Tracheal epithelial cell (primary cell): ENCODE data around the gene PLXNB1. TPM values are rescaled to one million over a fixed set of nuclear protein-coding genes. Genes with fewer than 3 reads are reported as not detected.

Experiments
- total RNA-seq: library from RNA; depleted of rRNA; stranded (reverse); fragments of >200 nt; gene quantifications from 2 replicates; pipeline ENCODE4 v1.2.1, GENCODE V29; 2014

PLXNB1 gene, protein sequence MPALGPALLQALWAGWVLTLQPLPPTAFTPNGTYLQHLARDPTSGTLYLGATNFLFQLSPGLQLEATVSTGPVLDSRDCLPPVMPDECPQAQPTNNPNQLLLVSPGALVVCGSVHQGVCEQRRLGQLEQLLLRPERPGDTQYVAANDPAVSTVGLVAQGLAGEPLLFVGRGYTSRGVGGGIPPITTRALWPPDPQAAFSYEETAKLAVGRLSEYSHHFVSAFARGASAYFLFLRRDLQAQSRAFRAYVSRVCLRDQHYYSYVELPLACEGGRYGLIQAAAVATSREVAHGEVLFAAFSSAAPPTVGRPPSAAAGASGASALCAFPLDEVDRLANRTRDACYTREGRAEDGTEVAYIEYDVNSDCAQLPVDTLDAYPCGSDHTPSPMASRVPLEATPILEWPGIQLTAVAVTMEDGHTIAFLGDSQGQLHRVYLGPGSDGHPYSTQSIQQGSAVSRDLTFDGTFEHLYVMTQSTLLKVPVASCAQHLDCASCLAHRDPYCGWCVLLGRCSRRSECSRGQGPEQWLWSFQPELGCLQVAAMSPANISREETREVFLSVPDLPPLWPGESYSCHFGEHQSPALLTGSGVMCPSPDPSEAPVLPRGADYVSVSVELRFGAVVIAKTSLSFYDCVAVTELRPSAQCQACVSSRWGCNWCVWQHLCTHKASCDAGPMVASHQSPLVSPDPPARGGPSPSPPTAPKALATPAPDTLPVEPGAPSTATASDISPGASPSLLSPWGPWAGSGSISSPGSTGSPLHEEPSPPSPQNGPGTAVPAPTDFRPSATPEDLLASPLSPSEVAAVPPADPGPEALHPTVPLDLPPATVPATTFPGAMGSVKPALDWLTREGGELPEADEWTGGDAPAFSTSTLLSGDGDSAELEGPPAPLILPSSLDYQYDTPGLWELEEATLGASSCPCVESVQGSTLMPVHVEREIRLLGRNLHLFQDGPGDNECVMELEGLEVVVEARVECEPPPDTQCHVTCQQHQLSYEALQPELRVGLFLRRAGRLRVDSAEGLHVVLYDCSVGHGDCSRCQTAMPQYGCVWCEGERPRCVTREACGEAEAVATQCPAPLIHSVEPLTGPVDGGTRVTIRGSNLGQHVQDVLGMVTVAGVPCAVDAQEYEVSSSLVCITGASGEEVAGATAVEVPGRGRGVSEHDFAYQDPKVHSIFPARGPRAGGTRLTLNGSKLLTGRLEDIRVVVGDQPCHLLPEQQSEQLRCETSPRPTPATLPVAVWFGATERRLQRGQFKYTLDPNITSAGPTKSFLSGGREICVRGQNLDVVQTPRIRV (N-terminal part only)
- 74.7 and 103 TPM in 2 replicates for total RNA-seq

GRCh38 chr3:48429960-48430707 is at the start of gene PLXNB1:
Gene PLXNB1 (minus strand): TSS chr3:48430086. CDS start chr3:48424611, 5,475 bp downstream.

DNA sequence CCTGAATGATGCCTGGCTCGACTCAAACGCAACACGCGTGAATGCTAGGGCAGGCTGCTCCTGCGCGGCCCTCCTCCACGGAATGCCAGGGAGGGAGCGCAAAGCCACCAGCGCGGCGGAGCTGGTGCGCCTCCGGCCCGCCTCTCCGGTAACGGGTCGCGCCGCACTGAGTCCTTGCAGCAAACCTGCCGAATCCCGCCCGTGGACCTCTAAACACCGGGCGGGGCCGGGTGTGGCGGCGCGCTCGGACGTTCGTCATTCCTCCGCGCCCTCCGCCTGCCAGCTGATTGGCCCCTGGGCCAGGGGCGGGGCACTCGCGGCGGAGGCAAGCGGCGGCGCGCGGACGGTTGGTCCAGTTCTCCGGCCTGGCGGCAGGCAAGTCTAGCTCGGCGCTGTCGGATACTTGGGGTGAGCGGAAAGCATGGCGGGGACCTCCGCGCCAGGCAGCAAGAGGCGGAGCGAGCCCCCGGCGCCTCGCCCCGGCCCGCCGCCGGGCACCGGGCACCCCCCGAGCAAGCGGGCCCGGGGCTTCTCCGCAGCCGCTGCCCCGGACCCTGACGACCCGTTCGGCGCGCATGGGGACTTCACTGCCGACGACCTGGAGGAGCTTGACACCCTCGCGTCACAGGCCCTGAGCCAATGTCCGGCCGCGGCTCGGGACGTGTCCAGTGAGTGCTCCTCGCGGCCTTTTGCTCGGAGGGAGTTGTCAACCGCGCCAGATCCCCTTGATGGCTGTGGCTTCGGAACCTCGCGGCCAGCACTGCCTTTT is 16.7 kb upstream of the PLXNB1 start, which contains the start of gene ATRIP:
Gene ATRIP (plus strand): TSS at position 313 of the 769 bp plus-strand sequence. CDS start 109 bp downstream, at position 422.

GRCh38 chr3:48439820-48440589 is 10.1 kb upstream of the PLXNB1 start, which contains the start of the genes CCDC51 and TMA7:
Gene CCDC51 (minus strand): TSS chr3:48440119. CDS start chr3:48435128, 4,991 bp downstream.
Gene TMA7 (plus strand): TSS chr3:48440257. CDS start chr3:48440297, 40 bp downstream.

DNA sequence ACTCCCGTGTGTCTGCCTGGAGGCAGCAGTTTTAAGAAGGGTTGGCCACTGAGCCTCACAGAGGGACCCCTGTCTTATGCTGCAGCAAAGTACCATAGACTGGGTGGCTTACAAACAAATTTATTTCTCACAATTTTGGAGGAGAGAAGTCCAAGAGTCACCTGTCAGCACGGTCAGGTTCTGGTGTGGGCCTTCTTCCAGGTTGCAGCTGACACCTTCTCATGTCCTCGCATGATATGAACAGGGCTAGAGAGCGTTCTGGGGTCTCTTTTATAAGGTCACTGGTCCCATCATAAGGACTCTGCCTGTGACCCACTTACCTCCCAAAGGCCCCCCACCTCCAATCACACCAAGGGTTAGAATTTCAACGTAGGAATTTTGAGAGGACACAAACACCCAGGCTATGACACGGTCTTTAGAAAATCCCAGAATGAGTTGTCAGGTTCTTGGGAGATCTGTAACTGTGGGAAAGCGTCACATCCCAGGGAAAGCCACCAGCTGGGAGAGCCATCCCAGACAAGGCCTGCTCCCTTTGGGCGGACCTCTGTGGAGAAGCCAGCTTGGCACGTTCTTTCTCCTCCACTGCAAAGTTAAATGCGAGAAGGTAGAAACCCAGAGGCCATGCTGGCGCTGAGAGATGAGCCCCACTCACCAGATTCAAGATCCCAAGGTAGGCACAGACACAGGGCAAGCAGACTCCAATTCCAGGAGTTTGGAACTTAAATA is 58.1 kb downstream of the PLXNB1 start, which contains the start of gene FBXW12:
Gene FBXW12 (plus strand): TSS at position 569 of the 726 bp plus-strand sequence. CDS start 549 bp downstream, outside the sequence.

Other genes with a start within 250 kb of the PLXNB1 start
- 3.8 and 4.3 TPM in 2 replicates for gene CDC25A, start 241.7 kb downstream of the PLXNB1 start, total RNA-seq
- gene CAMP, start 206.6 kb downstream of the PLXNB1 start, total RNA-seq = 27.3 TPM in 1 of 2 replicates, not detected in the other
- gene ZNF589, start 189.0 kb downstream of the PLXNB1 start, total RNA-seq = 1.7 and 3.0 TPM in 2 replicates
- gene NME6, start 128.7 kb downstream of the PLXNB1 start, total RNA-seq = 35.4 and 49.4 TPM in 2 replicates
- gene SPINK8, start 96.4 kb downstream of the PLXNB1 start, total RNA-seq = not detected in 2 replicates
- gene FBXW12, start 57.9 kb downstream of the PLXNB1 start, total RNA-seq = not detected in 2 replicates
- 38.1 and 86.5 TPM in 2 replicates for gene CCDC51, start 10.0 kb upstream of the PLXNB1 start, total RNA-seq
- gene TMA7, start 10.2 kb upstream of the PLXNB1 start, total RNA-seq = 153 and 213 TPM in 2 replicates
- 3.4 and 7.0 TPM in 2 replicates for gene ATRIP, start 16.7 kb upstream of the PLXNB1 start, total RNA-seq
- 86.5 and 110 TPM in 2 replicates for gene SHISA5, start 74.1 kb upstream of the PLXNB1 start, total RNA-seq
- gene PFKFB4, start 126.7 kb upstream of the PLXNB1 start, total RNA-seq = 9.6 and 35.9 TPM in 2 replicates
- 6.0 and 8.5 TPM in 2 replicates for gene UCN2, start 133.7 kb upstream of the PLXNB1 start, total RNA-seq
- 124 and 273 TPM in 2 replicates for gene COL7A1, start 165.2 kb upstream of the PLXNB1 start, total RNA-seq
- gene UQCRC1, start 179.6 kb upstream of the PLXNB1 start, total RNA-seq = 525 and 769 TPM in 2 replicates
- gene TMEM89, start 191.7 kb upstream of the PLXNB1 start, total RNA-seq = not detected in 2 replicates
- gene SLC26A6, start 205.4 kb upstream of the PLXNB1 start, total RNA-seq = 37.5 and 38.6 TPM in 2 replicates
- 1.4 and 3.4 TPM in 2 replicates for gene CELSR3, start 232.8 kb upstream of the PLXNB1 start, total RNA-seq